Panc1 (cell line): Measurements from ENCODE around the gene PCSK7.

Experiments used
- TCF7L2 ChIP-seq: IDR thresholded peaks from 2 replicates; pipeline ENCODE4 v1.6.1; 2011; ENCODE audit warnings: mild to moderate bottlenecking, low read depth, low read length, inconsistent platforms
- TF ChIP-seq, protein P1 (sequence below): fragments of 450-650 bp; IDR thresholded peaks from 2 replicates; pipeline ENCODE4 v1.5.1; 2017; ENCODE audit warnings: mild to moderate bottlenecking

DNA sequence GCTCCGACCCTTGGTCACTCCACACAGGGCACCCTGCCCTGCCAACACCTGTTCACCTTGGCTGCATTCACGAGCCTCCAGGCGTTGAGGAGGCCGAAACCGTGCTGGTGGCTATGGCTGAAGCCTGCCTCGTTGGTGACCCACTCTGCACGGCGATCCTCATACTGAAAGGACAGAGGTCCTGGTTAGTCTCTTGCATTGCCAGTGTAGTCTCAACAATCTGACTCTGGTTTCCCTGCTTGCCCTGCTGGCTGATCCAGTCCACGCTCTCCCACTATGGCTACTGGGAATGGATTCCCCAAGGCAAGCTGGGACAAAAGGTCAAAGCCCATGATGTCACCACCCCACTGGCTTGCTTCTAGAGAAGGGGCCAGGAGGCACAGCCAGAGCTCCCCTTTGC, 12.9 kb downstream of the PCSK7 start:
- TF ChIP-seq, protein P1, sequence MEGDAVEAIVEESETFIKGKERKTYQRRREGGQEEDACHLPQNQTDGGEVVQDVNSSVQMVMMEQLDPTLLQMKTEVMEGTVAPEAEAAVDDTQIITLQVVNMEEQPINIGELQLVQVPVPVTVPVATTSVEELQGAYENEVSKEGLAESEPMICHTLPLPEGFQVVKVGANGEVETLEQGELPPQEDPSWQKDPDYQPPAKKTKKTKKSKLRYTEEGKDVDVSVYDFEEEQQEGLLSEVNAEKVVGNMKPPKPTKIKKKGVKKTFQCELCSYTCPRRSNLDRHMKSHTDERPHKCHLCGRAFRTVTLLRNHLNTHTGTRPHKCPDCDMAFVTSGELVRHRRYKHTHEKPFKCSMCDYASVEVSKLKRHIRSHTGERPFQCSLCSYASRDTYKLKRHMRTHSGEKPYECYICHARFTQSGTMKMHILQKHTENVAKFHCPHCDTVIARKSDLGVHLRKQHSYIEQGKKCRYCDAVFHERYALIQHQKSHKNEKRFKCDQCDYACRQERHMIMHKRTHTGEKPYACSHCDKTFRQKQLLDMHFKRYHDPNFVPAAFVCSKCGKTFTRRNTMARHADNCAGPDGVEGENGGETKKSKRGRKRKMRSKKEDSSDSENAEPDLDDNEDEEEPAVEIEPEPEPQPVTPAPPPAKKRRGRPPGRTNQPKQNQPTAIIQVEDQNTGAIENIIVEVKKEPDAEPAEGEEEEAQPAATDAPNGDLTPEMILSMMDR: no peak
- TF ChIP-seq TCF7L2: no peak
